ENCODE measurements around the gene PPP1R9A. TPM values are rescaled to one million over a fixed set of nuclear protein-coding genes. Genes with fewer than 3 reads are reported as not detected.

PPP1R9A gene
- total RNA-seq, 1 donor from 2014 or later, result 0.85 TPM

- Histone ChIP-seq H3K27ac (no peak overlapping the region), H3K9me3 (peaks cover 0 to 5% of the 10 kb centered on the region in 2 donors)
These were observed 118.6 kb downstream of the PPP1R9A start for GRCh38 chr7:95026018-95026417.

GRCh38 chr7:95026421-95027072 is 119.2 kb downstream of the PPP1R9A start:
- H3K4me3 ChIP-seq, result no peak overlapping the region
- DNase-seq (ENCODE audit: low spot score in 2 of 2), result no peak
- TF ChIP-seq CTCF (IDR thresholded peaks at IDR 0.05), result no peak
- H3K27ac ChIP-seq, result no peak overlapping the region
- H3K36me3 ChIP-seq, result no peaks in the 10 kb centered on the region
- H3K4me1 ChIP-seq, result no peaks in the 10 kb centered on the region
- H3K9me3 ChIP-seq, result peaks cover 0 to 5% of the 10 kb centered on the region in 2 donors
- no peaks in the 10 kb centered on the region for H3K27me3 ChIP-seq
- intact Hi-C loops (cut with DNase I), result no loop called here

More at GRCh38 chr7:95026018-95026417, 118.6 kb downstream of the PPP1R9A start:
- Histone ChIP-seq H3K4me3 (no peak overlapping the region), H3K4me1 (no peaks in the 10 kb centered on the region), H3K27me3 (no peaks in the 10 kb centered on the region), H3K36me3 (no peaks in the 10 kb centered on the region)
- intact Hi-C loops (cut with DNase I), result no loop called here
- no peak for TF ChIP-seq CTCF (IDR thresholded peaks at IDR 0.05)
- DNase-seq (ENCODE audit: low spot score in 2 of 2), result no peak

GRCh38 chr7:95027234-95027872 is 120.0 kb downstream of the PPP1R9A start:
- Histone ChIP-seq H3K4me1 (no peaks in the 10 kb centered on the region), H3K9me3 (peaks cover 0 to 5% of the 10 kb centered on the region in 2 donors), H3K27ac (no peak overlapping the region), H3K36me3 (no peaks in the 10 kb centered on the region), H3K27me3 (no peaks in the 10 kb centered on the region), H3K4me3 (no peak overlapping the region)
- no peak for TF ChIP-seq CTCF (IDR thresholded peaks at IDR 0.05)
- intact Hi-C loops (cut with DNase I), result no loop called here
- DNase-seq (ENCODE audit: low spot score in 2 of 2), result no peak

GRCh38 chr7:95028683-95029082 is 121.3 kb downstream of the PPP1R9A start:
- TF ChIP-seq CTCF (IDR thresholded peaks at IDR 0.05), result no peak
- no peaks in the 10 kb centered on the region for H3K4me1 ChIP-seq
- no peak for DNase-seq (ENCODE audit: low spot score in 2 of 2)
- H3K27me3 ChIP-seq, result no peaks in the 10 kb centered on the region
- H3K9me3 ChIP-seq, result peaks cover 0 to 5% of the 10 kb centered on the region in 2 donors
- no peaks in the 10 kb centered on the region for H3K36me3 ChIP-seq
- H3K27ac ChIP-seq, result no peak overlapping the region
- H3K4me3 ChIP-seq, result no peak overlapping the region
- intact Hi-C loops (cut with DNase I), result no loop called here

GRCh38 chr7:95035295-95035694 is 127.9 kb downstream of the PPP1R9A start:
- intact Hi-C loops (cut with DNase I), result no loop called here
- TF ChIP-seq CTCF (IDR thresholded peaks at IDR 0.05), result no peak
- H3K9me3 ChIP-seq, result no peaks in the 10 kb centered on the region
- H3K27ac ChIP-seq, result no peak overlapping the region
- H3K4me3 ChIP-seq, result no peak overlapping the region
- no peak for DNase-seq (ENCODE audit: low spot score in 2 of 2)
- no peaks in the 10 kb centered on the region for H3K27me3 ChIP-seq
- no peaks in the 10 kb centered on the region for H3K4me1 ChIP-seq
- no peaks in the 10 kb centered on the region for H3K36me3 ChIP-seq

Data from ascending aorta (tissue), 2 donors.